GM18499 (cell line): ENCODE data around the gene PRXL2A.
"Not testable (repeated sequence)": the region's sequence is repeated elsewhere in the genome, so short reads cannot be mapped to it uniquely, and the experiment has no call there.

Experiments
- ATAC-seq: cut with Tn5 transposase; IDR thresholded peaks from one replicate; pipeline ENCODE4 v1.9.1; 2021; ENCODE audit warnings: moderate number of reproducible peaks; ENCODE audit not compliant: insufficient read depth, unreplicated experiment

Gene PRXL2A

GRCh38 chr10:80408242-80409101 lies at the start of gene PRXL2A:
Gene PRXL2A (plus strand): TSS chr10:80408551. CDS start chr10:80420468, 11,917 bp downstream.
- ATAC-seq, result peak; percentile 57

GRCh38 chr10:80358925-80359324 lies 49.4 kb upstream of the PRXL2A start:
- not testable (repeated sequence) for ATAC-seq

GRCh38 chr10:80359644-80360043 lies 48.7 kb upstream of the PRXL2A start:
- no peak for ATAC-seq

- ATAC-seq, result no peak
Observed at GRCh38 chr10:80365510-80365909, 42.8 kb upstream of the PRXL2A start.

- ATAC-seq, result no peak
Observed at GRCh38 chr10:80371467-80371866, 36.9 kb upstream of the PRXL2A start.

GRCh38 chr10:80372675-80373074 lies 35.7 kb upstream of the PRXL2A start:
- ATAC-seq, result no peak

- no peak for ATAC-seq
Observed at GRCh38 chr10:80373502-80373901, 34.8 kb upstream of the PRXL2A start.

GRCh38 chr10:80379701-80380100 lies 28.6 kb upstream of the PRXL2A start:
- ATAC-seq, result no peak

- no peak for ATAC-seq
Observed at GRCh38 chr10:80380185-80380584, 28.2 kb upstream of the PRXL2A start.

- ATAC-seq, result peak; percentile 50
Observed at GRCh38 chr10:80382989-80383388, 25.4 kb upstream of the PRXL2A start.

- ATAC-seq, result no peak
Observed at GRCh38 chr10:80390740-80391139, 17.6 kb upstream of the PRXL2A start.

- ATAC-seq, result no peak
Observed at GRCh38 chr10:80392250-80392649, 16.1 kb upstream of the PRXL2A start.

GRCh38 chr10:80394358-80394916 lies 13.9 kb upstream of the PRXL2A start:
- ATAC-seq, result no peak

GRCh38 chr10:80397014-80397413 lies 11.3 kb upstream of the PRXL2A start:
- no peak for ATAC-seq

GRCh38 chr10:80400136-80400804 lies 8.1 kb upstream of the PRXL2A start:
- ATAC-seq, result no peak

- no peak for ATAC-seq
Observed at GRCh38 chr10:80405035-80405434, 3.3 kb upstream of the PRXL2A start.

- ATAC-seq, result no peak
Observed at GRCh38 chr10:80405626-80406025, 2.7 kb upstream of the PRXL2A start.

GRCh38 chr10:80406204-80406603 lies 2.1 kb upstream of the PRXL2A start:
- ATAC-seq, result no peak

GRCh38 chr10:80407812-80408241 lies 524 bp upstream of the PRXL2A start:
- ATAC-seq, result peak; percentile 23

- no peak for ATAC-seq
Observed at GRCh38 chr10:80409121-80409520, 770 bp downstream of the PRXL2A start.

GRCh38 chr10:80410122-80410521 lies 1.8 kb downstream of the PRXL2A start:
- ATAC-seq, result no peak
